GOT3 (cell line): ENCODE results near the gene KLHL42.

Source experiments
- DNase-seq: peaks from one replicate; lab custom pipeline; 2025; ENCODE audit warnings: mixed read lengths; lab: John Stamatoyannopoulos, UW

The KLHL42 gene

GRCh38 chr12:27780612-27781408, 777 bp downstream of the KLHL42 start:
- no peak for DNase-seq

GRCh38 chr12:27781680-27782079, 1.6 kb downstream of the KLHL42 start:
- DNase-seq, result no peak

- DNase-seq, result no peak
These were observed 2.4 kb downstream of the KLHL42 start for GRCh38 chr12:27782481-27782880.

GRCh38 chr12:27785882-27786570, 6.0 kb downstream of the KLHL42 start:
- DNase-seq, result no peak

GRCh38 chr12:27787559-27787958, 7.5 kb downstream of the KLHL42 start:
- DNase-seq, result no peak

GRCh38 chr12:27790179-27790578, 10.1 kb downstream of the KLHL42 start:
- no peak for DNase-seq

GRCh38 chr12:27794818-27795584, 15.0 kb downstream of the KLHL42 start:
- DNase-seq, result no peak

- no peak for DNase-seq
These were observed 16.1 kb downstream of the KLHL42 start for GRCh38 chr12:27796128-27796527.

GRCh38 chr12:27797301-27798025, 17.4 kb downstream of the KLHL42 start:
- DNase-seq, result no peak

GRCh38 chr12:27800819-27801218, 20.8 kb downstream of the KLHL42 start:
- DNase-seq, result no peak

GRCh38 chr12:27801630-27802029, 21.6 kb downstream of the KLHL42 start:
- no peak for DNase-seq

- DNase-seq, result no peak
These were observed 22.5 kb downstream of the KLHL42 start for GRCh38 chr12:27802511-27802910.

GRCh38 chr12:27802936-27803335, 22.9 kb downstream of the KLHL42 start:
- no peak for DNase-seq

- DNase-seq, result no peak
These were observed 25.2 kb downstream of the KLHL42 start for GRCh38 chr12:27805238-27805637.

- no peak for DNase-seq
These were observed 26.2 kb downstream of the KLHL42 start for GRCh38 chr12:27806259-27806658.

GRCh38 chr12:27807063-27807703, 27.1 kb downstream of the KLHL42 start:
- no peak for DNase-seq

GRCh38 chr12:27808841-27809240, 28.8 kb downstream of the KLHL42 start:
- DNase-seq, result no peak

- DNase-seq, result no peak
These were observed 30.7 kb downstream of the KLHL42 start for GRCh38 chr12:27810756-27811155.

- no peak for DNase-seq
These were observed 32.5 kb downstream of the KLHL42 start for GRCh38 chr12:27812502-27812901.

GRCh38 chr12:27814411-27814810, 34.4 kb downstream of the KLHL42 start:
- DNase-seq, result no peak

GRCh38 chr12:27814851-27815591, 35.0 kb downstream of the KLHL42 start:
- DNase-seq, result no peak
